Vagina (tissue), 2 donors: ENCODE data around the gene KTN1. TPM values are rescaled to one million over a fixed set of nuclear protein-coding genes. Genes with fewer than 3 reads are reported as not detected.

Experiments
- DNase-seq, 2 donors: peaks; one replicate each; pipeline ENCODE4 v3.0.0-alpha.2; 2017; ENCODE audit errors: extremely low spot score in 2 of 2
- H3K27ac ChIP-seq: fragments of 200-600 bp; sonication (generic); one replicate; pipeline ENCODE4 v1.5.1; 2019
- H3K27me3 ChIP-seq: fragments of 200-600 bp; sonication (generic); one replicate; pipeline ENCODE4 v1.5.1; 2019
- H3K36me3 ChIP-seq, 2 donors: fragments of 200-600 bp; sonication (generic); one replicate each; pipeline ENCODE4 v1.5.1; 2017 to 2019
- H3K4me1 ChIP-seq: fragments of 200-600 bp; sonication (generic); one replicate; pipeline ENCODE4 v1.5.1; 2019
- H3K4me3 ChIP-seq, 2 donors: fragments of 200-600 bp; sonication (generic); 1 replicate in 1 of 2; 2 replicates in 1 of 2; pipeline ENCODE4 v1.5.1; 2016 to 2019
- H3K9me3 ChIP-seq: fragments of 200-600 bp; sonication (generic); one replicate; pipeline ENCODE4 v1.5.1; 2019
- POLR2A ChIP-seq, 2 donors: fragments of 450-650 bp; IDR thresholded peaks; one replicate each; pipeline ENCODE4 v1.6.1; 2017; ENCODE audit warnings: antibody characterized with exemption in 2 of 2, mild to moderate bottlenecking in 2 of 2, moderate library complexity in 2 of 2
- POLR2AphosphoS5 ChIP-seq, 2 donors: sonication (generic); formaldehyde crosslinking; IDR thresholded peaks; one replicate each; pipeline ENCODE4 v1.9.0; 2017; ENCODE audit warnings: antibody characterized with exemption in 2 of 2, mild to moderate bottlenecking in 2 of 2, low read depth in 1 of 2; ENCODE audit not compliant: insufficient read depth in 1 of 2
- intact Hi-C: fragments of 100-400 bp; cut with DNase I; formaldehyde crosslinking; loops from one replicate; pipeline ENCODE4 v1.15.1; 2023
- total RNA-seq: library from RNA; depleted of rRNA; stranded (reverse); fragments of >200 nt; gene quantifications from one replicate; pipeline ENCODE4 v1.2.3, GENCODE V29; 2016
- TF ChIP-seq, protein P1 (sequence below), 3 experiments: fragments of 450-650 bp in 2 of 3; fragments of 200-600 bp in 1 of 3; sonication (generic) in 1 of 3; IDR thresholded peaks; one replicate each; pipeline ENCODE4 v1.5.1; 2017 to 2019; ENCODE audit warnings: antibody characterized with exemption in 3 of 3, mild to moderate bottlenecking in 2 of 3, moderate library complexity in 2 of 3

Gene KTN1
- total RNA-seq, 1 donor from 2014 or later = 91.6 TPM

- Histone ChIP-seq H3K4me3 (no peak overlapping the region), H3K36me3 (no peaks in the 10 kb centered on the region), H3K4me1 (no peaks in the 10 kb centered on the region), H3K27me3 (no peaks in the 10 kb centered on the region), H3K9me3 (no peaks in the 10 kb centered on the region), H3K27ac (no peak overlapping the region)
- intact Hi-C loops = loop anchor here (10.0 kb wide), 1 partner anchor 775 kb away; no protein-coding TSS in a partner anchor
- DNase-seq = peak in 1 of 2 donors; percentile 16
- TF ChIP-seq, protein P1, sequence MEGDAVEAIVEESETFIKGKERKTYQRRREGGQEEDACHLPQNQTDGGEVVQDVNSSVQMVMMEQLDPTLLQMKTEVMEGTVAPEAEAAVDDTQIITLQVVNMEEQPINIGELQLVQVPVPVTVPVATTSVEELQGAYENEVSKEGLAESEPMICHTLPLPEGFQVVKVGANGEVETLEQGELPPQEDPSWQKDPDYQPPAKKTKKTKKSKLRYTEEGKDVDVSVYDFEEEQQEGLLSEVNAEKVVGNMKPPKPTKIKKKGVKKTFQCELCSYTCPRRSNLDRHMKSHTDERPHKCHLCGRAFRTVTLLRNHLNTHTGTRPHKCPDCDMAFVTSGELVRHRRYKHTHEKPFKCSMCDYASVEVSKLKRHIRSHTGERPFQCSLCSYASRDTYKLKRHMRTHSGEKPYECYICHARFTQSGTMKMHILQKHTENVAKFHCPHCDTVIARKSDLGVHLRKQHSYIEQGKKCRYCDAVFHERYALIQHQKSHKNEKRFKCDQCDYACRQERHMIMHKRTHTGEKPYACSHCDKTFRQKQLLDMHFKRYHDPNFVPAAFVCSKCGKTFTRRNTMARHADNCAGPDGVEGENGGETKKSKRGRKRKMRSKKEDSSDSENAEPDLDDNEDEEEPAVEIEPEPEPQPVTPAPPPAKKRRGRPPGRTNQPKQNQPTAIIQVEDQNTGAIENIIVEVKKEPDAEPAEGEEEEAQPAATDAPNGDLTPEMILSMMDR (IDR thresholded peaks at IDR 0.05) = no peak
- TF ChIP-seq POLR2A (IDR thresholded peaks at IDR 0.05) (no peak), POLR2AphosphoS5 (IDR thresholded peaks at IDR 0.05; ENCODE audit: insufficient read depth in 1 of 2, low read depth in 1 of 2) (no peak)
Measured at GRCh38 chr14:55699131-55700057, 119.4 kb downstream of the KTN1 start.

DNA sequence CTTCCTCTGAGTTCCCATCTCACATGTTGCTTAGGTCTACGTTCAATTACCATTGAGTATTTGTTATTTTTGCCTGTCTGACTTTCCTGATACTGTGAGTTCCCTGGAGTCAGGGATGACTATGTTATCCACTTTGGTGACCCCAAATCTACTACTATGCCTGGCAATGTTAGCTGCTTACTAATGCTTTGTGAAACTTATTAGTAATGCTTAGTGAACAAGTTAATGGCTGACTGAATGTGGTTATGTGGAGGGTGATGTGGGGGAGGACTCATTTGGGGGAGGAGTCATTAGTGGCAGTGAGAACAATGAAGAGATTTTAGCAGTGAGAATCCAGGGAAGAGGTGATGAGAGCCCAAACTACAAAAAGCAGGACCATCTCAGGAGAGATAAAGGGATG, 121.6 kb downstream of the KTN1 start:
- no peak for TF ChIP-seq POLR2A (IDR thresholded peaks at IDR 0.05)
- no peak for TF ChIP-seq POLR2AphosphoS5 (IDR thresholded peaks at IDR 0.05; ENCODE audit: insufficient read depth in 1 of 2, low read depth in 1 of 2)
- TF ChIP-seq, protein P1 (IDR thresholded peaks at IDR 0.05) = no peak
- H3K27me3 ChIP-seq = no peaks in the 10 kb centered on the region
- H3K9me3 ChIP-seq = no peaks in the 10 kb centered on the region
- H3K27ac ChIP-seq = no peak overlapping the region
- DNase-seq = no peak
- H3K4me1 ChIP-seq = no peaks in the 10 kb centered on the region
- no peak overlapping the region for H3K4me3 ChIP-seq
- H3K36me3 ChIP-seq = no peaks in the 10 kb centered on the region
- intact Hi-C loops = loop anchor here (10.0 kb wide), 1 partner anchor 773 kb away; no protein-coding TSS in a partner anchor

- TF ChIP-seq, protein P1 (IDR thresholded peaks at IDR 0.05) = no peak
- TF ChIP-seq POLR2A (IDR thresholded peaks at IDR 0.05) (no peak), POLR2AphosphoS5 (IDR thresholded peaks at IDR 0.05; ENCODE audit: insufficient read depth in 1 of 2, low read depth in 1 of 2) (no peak)
- intact Hi-C loops = loop anchor here (10.0 kb wide), 1 partner anchor 772 kb away; no protein-coding TSS in a partner anchor
Measured at GRCh38 chr14:55702511-55702910, 122.5 kb downstream of the KTN1 start.

DNA sequence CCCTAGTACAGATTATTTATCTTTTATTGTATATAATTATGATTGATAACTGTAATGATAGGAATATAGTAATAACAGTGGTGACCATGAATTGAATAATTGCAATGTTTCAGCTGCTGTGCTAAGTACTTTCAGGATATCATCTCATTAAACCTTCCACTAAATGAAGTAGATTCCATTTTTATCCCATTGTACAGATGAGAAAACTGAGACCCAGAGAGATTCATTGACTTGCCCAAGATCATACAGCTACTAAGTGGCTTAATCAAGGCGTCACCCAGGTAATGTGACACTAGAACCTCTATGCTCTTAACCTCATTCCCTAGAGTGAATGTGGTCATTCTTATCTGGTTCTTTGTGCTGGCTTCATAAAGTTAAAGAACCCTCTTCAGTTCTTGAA, 124.6 kb downstream of the KTN1 start:
- H3K27ac ChIP-seq = no peak overlapping the region
- no peaks in the 10 kb centered on the region for H3K27me3 ChIP-seq
- H3K36me3 ChIP-seq = no peaks in the 10 kb centered on the region
- TF ChIP-seq POLR2AphosphoS5 (IDR thresholded peaks at IDR 0.05; ENCODE audit: insufficient read depth in 1 of 2, low read depth in 1 of 2) = no peak
- TF ChIP-seq, protein P1 (IDR thresholded peaks at IDR 0.05) = no peak
- no peak for TF ChIP-seq POLR2A (IDR thresholded peaks at IDR 0.05)
- H3K4me3 ChIP-seq = no peak overlapping the region
- no peaks in the 10 kb centered on the region for H3K4me1 ChIP-seq
- DNase-seq = no peak
- intact Hi-C loops = loop anchor here (10.0 kb wide), 1 partner anchor 770 kb away; no protein-coding TSS in a partner anchor
- H3K9me3 ChIP-seq = no peaks in the 10 kb centered on the region

More at GRCh38 chr14:55702511-55702910, 122.5 kb downstream of the KTN1 start:
- H3K4me3 ChIP-seq = no peak overlapping the region
- H3K36me3 ChIP-seq = no peaks in the 10 kb centered on the region
- no peak overlapping the region for H3K27ac ChIP-seq
- H3K4me1 ChIP-seq = no peaks in the 10 kb centered on the region
- peak in 1 of 2 donors; percentile 31 for DNase-seq
- H3K9me3 ChIP-seq = no peaks in the 10 kb centered on the region
- no peaks in the 10 kb centered on the region for H3K27me3 ChIP-seq
